GM12878 (cell line): Measurements from ENCODE around the gene HDGF. TPM values are rescaled to one million over a fixed set of nuclear protein-coding genes. Genes with fewer than 3 reads are reported as not detected.

ENCODE experiments used
- EGR1 ChIP-seq, 2 experiments: IDR thresholded peaks; 1 replicate in 1 of 2; 2 replicates in 1 of 2; pipeline ENCODE4 v1.6.1; 2011 to 2012; ENCODE audit warnings: low read depth in 2 of 2, low read length in 2 of 2, borderline replicate concordance in 1 of 2, mild to moderate bottlenecking in 1 of 2, moderate library complexity in 1 of 2
- HDGF ChIP-seq: fragments of 450-650 bp; IDR thresholded peaks from 2 replicates; pipeline ENCODE4 v1.6.1; 2016; ENCODE audit warnings: antibody characterized with exemption
- IKZF1 ChIP-seq: fragments of 450-650 bp; conservative IDR thresholded peaks from 2 replicates; pipeline ENCODE4 v1.6.1; 2017; ENCODE audit warnings: antibody characterized with exemption, mild to moderate bottlenecking
- KDM1A ChIP-seq: fragments of 200-600 bp; sonication (generic); IDR thresholded peaks from 2 replicates; pipeline ENCODE4 v1.6.1; 2016; ENCODE audit warnings: borderline replicate concordance
- MTA3 ChIP-seq: IDR thresholded peaks from 2 replicates; pipeline ENCODE4 v1.6.1; 2012; ENCODE audit warnings: low read length, inconsistent platforms, borderline replicate concordance
- NBN ChIP-seq: fragments of 450-650 bp; IDR thresholded peaks from 2 replicates; pipeline ENCODE4 v1.6.1; 2016
- NRF1 ChIP-seq: conservative IDR thresholded peaks from 2 replicates; pipeline ENCODE4 v1.6.1; 2011; ENCODE audit warnings: mild to moderate bottlenecking, low read depth, low read length, improper control_type of control experiment
- RELA ChIP-seq: fragments of 450-650 bp; IDR thresholded peaks from 2 replicates; pipeline ENCODE4 v1.8.0; 2014; ENCODE audit warnings: borderline replicate concordance; ENCODE audit not compliant: partially characterized antibody
- SREBF1 ChIP-seq: IDR thresholded peaks from 2 replicates; pipeline ENCODE4 v1.6.1; 2012; ENCODE audit warnings: mild to moderate bottlenecking, low read length
- ZNF274 ChIP-seq: IDR thresholded peaks from one replicate; pipeline ENCODE4 v1.8.0; 2011; ENCODE audit not compliant: insufficient read length, insufficient read depth
- ZZZ3 ChIP-seq: IDR thresholded peaks from 2 replicates; pipeline ENCODE4 v1.6.1; 2011; ENCODE audit warnings: low read depth; ENCODE audit not compliant: control insufficient read depth, insufficient read length
- polyA plus RNA-seq, 11 experiments: library from polyadenylated mRNA; depleted of rRNA in 4 of 11; unstranded in 6 of 11; stranded (reverse) in 5 of 11; fragments of >200 nt; fragmentation: Nextera tagmentation in 4 of 11; fragmentation: Illumina TruSeq in 1 of 11; extraction: Ambion mirVana in 4 of 11; extraction: Trizol in 1 of 11; gene quantifications; 1 replicate in 1 of 11; 2 replicates in 10 of 11; pipeline versions ENCODE4 v1.2.1 to v1.2.3, GENCODE V29; 2011 to 2016; ENCODE audit warnings: inconsistent platforms in 2 of 11, missing spikeins in 2 of 11, low read depth in 1 of 11
- total RNA-seq, 4 experiments: library from RNA; depleted of rRNA in 3 of 4; stranded (reverse); fragments of >200 nt in 3 of 4; fragmentation: Illumina TruSeq in 1 of 4; extraction: Trizol in 1 of 4; gene quantifications; 2 replicates each; pipeline versions ENCODE4 v1.2.1 to v1.2.3, GENCODE V29; 2013 to 2021
- TF ChIP-seq, protein P1 (sequence below): fragments of 450-650 bp; formaldehyde crosslinking; IDR thresholded peaks from 2 replicates; pipeline ENCODE4 v1.4.0; 2020; ENCODE audit warnings: mild to moderate bottlenecking, moderate library complexity
- TF ChIP-seq, protein P2 (sequence below): IDR thresholded peaks from 2 replicates; pipeline ENCODE4 v1.6.1; 2012; ENCODE audit warnings: low read depth, low read length, improper control_type of control experiment
- TF ChIP-seq, protein P3 (sequence below): fragments of 450-650 bp; IDR thresholded peaks from 2 replicates; pipeline ENCODE4 v1.6.1; 2017; ENCODE audit warnings: low read depth, mild to moderate bottlenecking, moderate library complexity
- TF ChIP-seq, protein P4 (sequence below): fragments of 450-650 bp; IDR thresholded peaks from 2 replicates; pipeline ENCODE4 v1.6.1; 2016; ENCODE audit warnings: mild to moderate bottlenecking, moderate library complexity, borderline replicate concordance
- TF ChIP-seq, protein P5 (sequence below): fragments of 450-650 bp; IDR thresholded peaks from 2 replicates; pipeline ENCODE4 v1.6.1; 2018; ENCODE audit warnings: mild to moderate bottlenecking, low read depth, moderate library complexity; ENCODE audit not compliant: partially characterized antibody

Gene HDGF
- total and polyA plus RNA-seq, 10 of the 15 experiments (the other 5 are each of a cell fraction or from before 2014, with no cell fraction given), result 28.3 to 372 (median 209) TPM

DNA sequence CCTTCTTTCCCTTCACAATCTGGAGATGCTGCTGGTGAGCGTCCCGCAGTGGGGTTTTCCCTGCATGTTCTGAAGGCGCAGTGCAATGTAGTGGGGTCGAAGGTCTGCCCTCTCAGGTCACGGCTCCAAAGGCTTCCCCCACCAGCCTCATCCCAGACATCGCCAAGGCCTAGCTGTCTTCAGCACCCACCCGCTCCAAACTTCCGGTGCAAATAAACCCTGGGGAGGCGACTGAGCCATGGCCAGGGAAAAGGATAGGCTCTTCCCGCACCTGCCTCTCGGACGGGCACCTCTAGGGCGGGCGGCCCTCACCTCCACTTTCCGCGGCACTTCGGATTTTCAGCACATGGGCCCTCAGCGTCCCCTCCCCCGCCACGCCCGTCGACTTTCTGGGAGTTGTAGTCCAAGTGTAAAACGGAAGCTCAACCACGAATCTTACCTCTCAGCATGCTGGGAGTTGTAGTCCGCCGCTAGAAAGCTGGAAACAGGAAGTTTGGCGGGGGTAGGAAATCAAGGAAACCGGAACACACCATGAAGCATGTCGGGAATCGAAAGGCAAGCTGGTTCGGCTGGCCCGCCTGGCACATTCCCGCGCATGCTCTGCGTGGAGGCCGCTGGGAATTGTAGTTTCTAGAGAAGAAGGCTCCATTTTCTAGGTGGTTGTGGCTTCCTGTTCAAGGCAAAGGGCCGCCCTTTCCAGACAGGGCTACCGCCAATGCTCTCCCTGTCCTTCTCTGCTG lies 10.6 kb downstream of the HDGF start, which contains the start of gene MRPL24 (continued):
- TF ChIP-seq, protein P1, sequence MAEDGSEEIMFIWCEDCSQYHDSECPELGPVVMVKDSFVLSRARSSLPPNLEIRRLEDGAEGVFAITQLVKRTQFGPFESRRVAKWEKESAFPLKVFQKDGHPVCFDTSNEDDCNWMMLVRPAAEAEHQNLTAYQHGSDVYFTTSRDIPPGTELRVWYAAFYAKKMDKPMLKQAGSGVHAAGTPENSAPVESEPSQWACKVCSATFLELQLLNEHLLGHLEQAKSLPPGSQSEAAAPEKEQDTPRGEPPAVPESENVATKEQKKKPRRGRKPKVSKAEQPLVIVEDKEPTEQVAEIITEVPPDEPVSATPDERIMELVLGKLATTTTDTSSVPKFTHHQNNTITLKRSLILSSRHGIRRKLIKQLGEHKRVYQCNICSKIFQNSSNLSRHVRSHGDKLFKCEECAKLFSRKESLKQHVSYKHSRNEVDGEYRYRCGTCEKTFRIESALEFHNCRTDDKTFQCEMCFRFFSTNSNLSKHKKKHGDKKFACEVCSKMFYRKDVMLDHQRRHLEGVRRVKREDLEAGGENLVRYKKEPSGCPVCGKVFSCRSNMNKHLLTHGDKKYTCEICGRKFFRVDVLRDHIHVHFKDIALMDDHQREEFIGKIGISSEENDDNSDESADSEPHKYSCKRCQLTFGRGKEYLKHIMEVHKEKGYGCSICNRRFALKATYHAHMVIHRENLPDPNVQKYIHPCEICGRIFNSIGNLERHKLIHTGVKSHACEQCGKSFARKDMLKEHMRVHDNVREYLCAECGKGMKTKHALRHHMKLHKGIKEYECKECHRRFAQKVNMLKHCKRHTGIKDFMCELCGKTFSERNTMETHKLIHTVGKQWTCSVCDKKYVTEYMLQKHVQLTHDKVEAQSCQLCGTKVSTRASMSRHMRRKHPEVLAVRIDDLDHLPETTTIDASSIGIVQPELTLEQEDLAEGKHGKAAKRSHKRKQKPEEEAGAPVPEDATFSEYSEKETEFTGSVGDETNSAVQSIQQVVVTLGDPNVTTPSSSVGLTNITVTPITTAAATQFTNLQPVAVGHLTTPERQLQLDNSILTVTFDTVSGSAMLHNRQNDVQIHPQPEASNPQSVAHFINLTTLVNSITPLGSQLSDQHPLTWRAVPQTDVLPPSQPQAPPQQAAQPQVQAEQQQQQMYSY (CRISPR knock-in tag), result no peak
- TF ChIP-seq ZNF274 (no peak), SREBF1 (peak; percentile 94), IKZF1 (peak; percentile 100), MTA3 (no peak), ZZZ3 (no peak), NBN (no peak), EGR1 (IDR thresholded peaks at IDR 0.05; ENCODE audit: borderline replicate concordance in 1 of 2, low read depth in 2 of 2, low read length in 2 of 2) (peak in 1 of 2 experiments; percentile 69; a peak in 1 of 3 replicates), KDM1A (no peak), HDGF (no peak; the same call in 1 of the 2 replicates), RELA (peak; percentile 87), NRF1 (peak; percentile 98)
- TF ChIP-seq, protein P2, sequence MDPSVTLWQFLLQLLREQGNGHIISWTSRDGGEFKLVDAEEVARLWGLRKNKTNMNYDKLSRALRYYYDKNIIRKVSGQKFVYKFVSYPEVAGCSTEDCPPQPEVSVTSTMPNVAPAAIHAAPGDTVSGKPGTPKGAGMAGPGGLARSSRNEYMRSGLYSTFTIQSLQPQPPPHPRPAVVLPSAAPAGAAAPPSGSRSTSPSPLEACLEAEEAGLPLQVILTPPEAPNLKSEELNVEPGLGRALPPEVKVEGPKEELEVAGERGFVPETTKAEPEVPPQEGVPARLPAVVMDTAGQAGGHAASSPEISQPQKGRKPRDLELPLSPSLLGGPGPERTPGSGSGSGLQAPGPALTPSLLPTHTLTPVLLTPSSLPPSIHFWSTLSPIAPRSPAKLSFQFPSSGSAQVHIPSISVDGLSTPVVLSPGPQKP, result peak; percentile 97
- TF ChIP-seq, protein P3, sequence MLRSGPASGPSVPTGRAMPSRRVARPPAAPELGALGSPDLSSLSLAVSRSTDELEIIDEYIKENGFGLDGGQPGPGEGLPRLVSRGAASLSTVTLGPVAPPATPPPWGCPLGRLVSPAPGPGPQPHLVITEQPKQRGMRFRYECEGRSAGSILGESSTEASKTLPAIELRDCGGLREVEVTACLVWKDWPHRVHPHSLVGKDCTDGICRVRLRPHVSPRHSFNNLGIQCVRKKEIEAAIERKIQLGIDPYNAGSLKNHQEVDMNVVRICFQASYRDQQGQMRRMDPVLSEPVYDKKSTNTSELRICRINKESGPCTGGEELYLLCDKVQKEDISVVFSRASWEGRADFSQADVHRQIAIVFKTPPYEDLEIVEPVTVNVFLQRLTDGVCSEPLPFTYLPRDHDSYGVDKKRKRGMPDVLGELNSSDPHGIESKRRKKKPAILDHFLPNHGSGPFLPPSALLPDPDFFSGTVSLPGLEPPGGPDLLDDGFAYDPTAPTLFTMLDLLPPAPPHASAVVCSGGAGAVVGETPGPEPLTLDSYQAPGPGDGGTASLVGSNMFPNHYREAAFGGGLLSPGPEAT, result peak; percentile 84
- TF ChIP-seq, protein P4, sequence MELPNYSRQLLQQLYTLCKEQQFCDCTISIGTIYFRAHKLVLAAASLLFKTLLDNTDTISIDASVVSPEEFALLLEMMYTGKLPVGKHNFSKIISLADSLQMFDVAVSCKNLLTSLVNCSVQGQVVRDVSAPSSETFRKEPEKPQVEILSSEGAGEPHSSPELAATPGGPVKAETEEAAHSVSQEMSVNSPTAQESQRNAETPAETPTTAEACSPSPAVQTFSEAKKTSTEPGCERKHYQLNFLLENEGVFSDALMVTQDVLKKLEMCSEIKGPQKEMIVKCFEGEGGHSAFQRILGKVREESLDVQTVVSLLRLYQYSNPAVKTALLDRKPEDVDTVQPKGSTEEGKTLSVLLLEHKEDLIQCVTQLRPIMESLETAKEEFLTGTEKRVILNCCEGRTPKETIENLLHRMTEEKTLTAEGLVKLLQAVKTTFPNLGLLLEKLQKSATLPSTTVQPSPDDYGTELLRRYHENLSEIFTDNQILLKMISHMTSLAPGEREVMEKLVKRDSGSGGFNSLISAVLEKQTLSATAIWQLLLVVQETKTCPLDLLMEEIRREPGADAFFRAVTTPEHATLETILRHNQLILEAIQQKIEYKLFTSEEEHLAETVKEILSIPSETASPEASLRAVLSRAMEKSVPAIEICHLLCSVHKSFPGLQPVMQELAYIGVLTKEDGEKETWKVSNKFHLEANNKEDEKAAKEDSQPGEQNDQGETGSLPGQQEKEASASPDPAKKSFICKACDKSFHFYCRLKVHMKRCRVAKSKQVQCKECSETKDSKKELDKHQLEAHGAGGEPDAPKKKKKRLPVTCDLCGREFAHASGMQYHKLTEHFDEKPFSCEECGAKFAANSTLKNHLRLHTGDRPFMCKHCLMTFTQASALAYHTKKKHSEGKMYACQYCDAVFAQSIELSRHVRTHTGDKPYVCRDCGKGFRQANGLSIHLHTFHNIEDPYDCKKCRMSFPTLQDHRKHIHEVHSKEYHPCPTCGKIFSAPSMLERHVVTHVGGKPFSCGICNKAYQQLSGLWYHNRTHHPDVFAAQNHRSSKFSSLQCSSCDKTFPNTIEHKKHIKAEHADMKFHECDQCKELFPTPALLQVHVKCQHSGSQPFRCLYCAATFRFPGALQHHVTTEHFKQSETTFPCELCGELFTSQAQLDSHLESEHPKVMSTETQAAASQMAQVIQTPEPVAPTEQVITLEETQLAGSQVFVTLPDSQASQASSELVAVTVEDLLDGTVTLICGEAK, result peak; percentile 98
- TF ChIP-seq, protein P5, sequence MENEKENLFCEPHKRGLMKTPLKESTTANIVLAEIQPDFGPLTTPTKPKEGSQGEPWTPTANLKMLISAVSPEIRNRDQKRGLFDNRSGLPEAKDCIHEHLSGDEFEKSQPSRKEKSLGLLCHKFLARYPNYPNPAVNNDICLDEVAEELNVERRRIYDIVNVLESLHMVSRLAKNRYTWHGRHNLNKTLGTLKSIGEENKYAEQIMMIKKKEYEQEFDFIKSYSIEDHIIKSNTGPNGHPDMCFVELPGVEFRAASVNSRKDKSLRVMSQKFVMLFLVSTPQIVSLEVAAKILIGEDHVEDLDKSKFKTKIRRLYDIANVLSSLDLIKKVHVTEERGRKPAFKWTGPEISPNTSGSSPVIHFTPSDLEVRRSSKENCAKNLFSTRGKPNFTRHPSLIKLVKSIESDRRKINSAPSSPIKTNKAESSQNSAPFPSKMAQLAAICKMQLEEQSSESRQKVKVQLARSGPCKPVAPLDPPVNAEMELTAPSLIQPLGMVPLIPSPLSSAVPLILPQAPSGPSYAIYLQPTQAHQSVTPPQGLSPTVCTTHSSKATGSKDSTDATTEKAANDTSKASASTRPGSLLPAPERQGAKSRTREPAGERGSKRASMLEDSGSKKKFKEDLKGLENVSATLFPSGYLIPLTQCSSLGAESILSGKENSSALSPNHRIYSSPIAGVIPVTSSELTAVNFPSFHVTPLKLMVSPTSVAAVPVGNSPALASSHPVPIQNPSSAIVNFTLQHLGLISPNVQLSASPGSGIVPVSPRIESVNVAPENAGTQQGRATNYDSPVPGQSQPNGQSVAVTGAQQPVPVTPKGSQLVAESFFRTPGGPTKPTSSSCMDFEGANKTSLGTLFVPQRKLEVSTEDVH, result peak; percentile 91
